Measurements from ENCODE around the gene RAB12. TPM values are rescaled to one million over a fixed set of nuclear protein-coding genes. Genes with fewer than 3 reads are reported as not detected.
"Not testable (repeated sequence)": the region's sequence is repeated elsewhere in the genome, so short reads cannot be mapped to it uniquely, and the experiment has no call there.

Gene RAB12
- total and polyA plus RNA-seq, 2 donors (not counting 1 experiment from before 2014, with no cell fraction given): 33.9 to 60.4 TPM

DNA sequence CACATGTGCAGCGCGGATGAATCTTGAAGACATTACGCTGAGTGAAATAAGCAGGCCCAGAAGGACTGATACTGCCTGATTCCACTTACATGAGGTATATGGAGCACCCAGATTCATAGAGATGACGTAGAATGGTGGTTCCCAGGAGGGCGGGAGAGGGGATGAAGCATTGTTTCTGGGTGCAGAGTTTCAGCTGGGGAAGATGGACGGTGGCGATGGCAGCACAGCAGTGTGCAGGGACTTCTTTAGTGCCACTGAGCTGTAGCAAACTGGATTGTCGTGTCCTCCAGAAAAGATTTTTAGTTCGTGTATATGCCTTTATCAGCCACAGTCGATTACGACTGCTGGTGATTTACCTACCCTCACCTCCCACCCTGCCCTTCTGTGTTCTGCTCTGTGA, 30.5 kb downstream of the RAB12 start:
- Histone ChIP-seq H2AFZ (ENCODE audit: low read length) (no peak overlapping the region), H3K36me3 (ENCODE audit: control insufficient read depth, insufficient read depth, low read length) (peaks cover 9% of the 10 kb centered on the region), H3K27ac (ENCODE audit: insufficient read depth, low read length) (no peak overlapping the region), H4K20me1 (ENCODE audit: control insufficient read depth, extremely low read depth, insufficient read depth, low read length) (no peaks in the 10 kb centered on the region), H3K9ac (ENCODE audit: insufficient read depth, low read length) (no peak overlapping the region), H3K4me3 (replicated peaks in 1 of 4; ENCODE audit: control extremely low read depth in 1 of 4, insufficient read depth in 1 of 4, low read depth in 3 of 4, low read length in 4 of 4) (no peak overlapping the region), H3K79me2 (ENCODE audit: control insufficient read depth, insufficient read depth, low read length) (no peaks in the 10 kb centered on the region), H3K9me3 (ENCODE audit: control insufficient read depth, insufficient read depth, low read depth, low read length) (no peaks in the 10 kb centered on the region), H3K27me3 (ENCODE audit: control insufficient read depth, insufficient read depth, low read length) (no peaks in the 10 kb centered on the region), H3K4me2 (ENCODE audit: extremely low read depth, insufficient read depth, low read length) (no peak overlapping the region), H3K4me1 (ENCODE audit: control insufficient read depth, extremely low read depth, insufficient read depth, low read length) (no peaks in the 10 kb centered on the region)
- no peak for TF ChIP-seq EZH2 (IDR thresholded peaks at IDR 0.05; ENCODE audit: low read length, missing control alignments)
- TF ChIP-seq, protein P1, sequence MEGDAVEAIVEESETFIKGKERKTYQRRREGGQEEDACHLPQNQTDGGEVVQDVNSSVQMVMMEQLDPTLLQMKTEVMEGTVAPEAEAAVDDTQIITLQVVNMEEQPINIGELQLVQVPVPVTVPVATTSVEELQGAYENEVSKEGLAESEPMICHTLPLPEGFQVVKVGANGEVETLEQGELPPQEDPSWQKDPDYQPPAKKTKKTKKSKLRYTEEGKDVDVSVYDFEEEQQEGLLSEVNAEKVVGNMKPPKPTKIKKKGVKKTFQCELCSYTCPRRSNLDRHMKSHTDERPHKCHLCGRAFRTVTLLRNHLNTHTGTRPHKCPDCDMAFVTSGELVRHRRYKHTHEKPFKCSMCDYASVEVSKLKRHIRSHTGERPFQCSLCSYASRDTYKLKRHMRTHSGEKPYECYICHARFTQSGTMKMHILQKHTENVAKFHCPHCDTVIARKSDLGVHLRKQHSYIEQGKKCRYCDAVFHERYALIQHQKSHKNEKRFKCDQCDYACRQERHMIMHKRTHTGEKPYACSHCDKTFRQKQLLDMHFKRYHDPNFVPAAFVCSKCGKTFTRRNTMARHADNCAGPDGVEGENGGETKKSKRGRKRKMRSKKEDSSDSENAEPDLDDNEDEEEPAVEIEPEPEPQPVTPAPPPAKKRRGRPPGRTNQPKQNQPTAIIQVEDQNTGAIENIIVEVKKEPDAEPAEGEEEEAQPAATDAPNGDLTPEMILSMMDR (conservative IDR thresholded peaks at IDR 0.05 in 1 of 2, IDR thresholded peaks at IDR 0.05 in 1 of 2; ENCODE audit: low read depth in 1 of 2, low read length in 2 of 2): no peak
- DNase-seq (ENCODE audit: low read depth in 2 of 2): no peak

GRCh38 chr18:8643326-8643878, 34.2 kb downstream of the RAB12 start:
- Histone ChIP-seq H3K4me3 (replicated peaks in 1 of 4; ENCODE audit: control extremely low read depth in 1 of 4, insufficient read depth in 1 of 4, low read depth in 3 of 4, low read length in 4 of 4) (no peak overlapping the region), H2AFZ (ENCODE audit: low read length) (no peak overlapping the region), H3K36me3 (ENCODE audit: control insufficient read depth, insufficient read depth, low read length) (peaks cover 6% of the 10 kb centered on the region), H3K4me1 (ENCODE audit: control insufficient read depth, extremely low read depth, insufficient read depth, low read length) (no peaks in the 10 kb centered on the region), H3K4me2 (ENCODE audit: extremely low read depth, insufficient read depth, low read length) (no peak overlapping the region), H3K79me2 (ENCODE audit: control insufficient read depth, insufficient read depth, low read length) (no peaks in the 10 kb centered on the region), H4K20me1 (ENCODE audit: control insufficient read depth, extremely low read depth, insufficient read depth, low read length) (no peaks in the 10 kb centered on the region), H3K9me3 (ENCODE audit: control insufficient read depth, insufficient read depth, low read depth, low read length) (no peaks in the 10 kb centered on the region), H3K27ac (ENCODE audit: insufficient read depth, low read length) (no peak overlapping the region), H3K27me3 (ENCODE audit: control insufficient read depth, insufficient read depth, low read length) (no peaks in the 10 kb centered on the region), H3K9ac (ENCODE audit: insufficient read depth, low read length) (no peak overlapping the region)
- DNase-seq (ENCODE audit: low read depth in 2 of 2): no peak
- TF ChIP-seq, protein P1 (conservative IDR thresholded peaks at IDR 0.05 in 1 of 2, IDR thresholded peaks at IDR 0.05 in 1 of 2; ENCODE audit: low read depth in 1 of 2, low read length in 2 of 2): no peak
- TF ChIP-seq EZH2 (IDR thresholded peaks at IDR 0.05; ENCODE audit: low read length, missing control alignments): no peak

- not testable (repeated sequence) for DNase-seq (ENCODE audit: low read depth in 2 of 2); H3K4me3 ChIP-seq (replicated peaks in 1 of 4; ENCODE audit: control extremely low read depth in 1 of 4, insufficient read depth in 1 of 4, low read depth in 3 of 4, low read length in 4 of 4); H3K27me3 ChIP-seq (ENCODE audit: control insufficient read depth, insufficient read depth, low read length); H3K9ac ChIP-seq (ENCODE audit: insufficient read depth, low read length); H3K4me1 ChIP-seq (ENCODE audit: control insufficient read depth, extremely low read depth, insufficient read depth, low read length); H3K27ac ChIP-seq (ENCODE audit: insufficient read depth, low read length); H3K36me3 ChIP-seq (ENCODE audit: control insufficient read depth, insufficient read depth, low read length); H4K20me1 ChIP-seq (ENCODE audit: control insufficient read depth, extremely low read depth, insufficient read depth, low read length); H3K9me3 ChIP-seq (ENCODE audit: control insufficient read depth, insufficient read depth, low read depth, low read length); H2AFZ ChIP-seq (ENCODE audit: low read length); H3K79me2 ChIP-seq (ENCODE audit: control insufficient read depth, insufficient read depth, low read length); H3K4me2 ChIP-seq (ENCODE audit: extremely low read depth, insufficient read depth, low read length)
Measured at GRCh38 chr18:8647359-8647758, 38.1 kb downstream of the RAB12 start.

- H3K9me3 ChIP-seq (ENCODE audit: control insufficient read depth, insufficient read depth, low read depth, low read length); H3K27ac ChIP-seq (ENCODE audit: insufficient read depth, low read length); H4K20me1 ChIP-seq (ENCODE audit: control insufficient read depth, extremely low read depth, insufficient read depth, low read length); H3K79me2 ChIP-seq (ENCODE audit: control insufficient read depth, insufficient read depth, low read length); H3K9ac ChIP-seq (ENCODE audit: insufficient read depth, low read length); H3K4me2 ChIP-seq (ENCODE audit: extremely low read depth, insufficient read depth, low read length); H3K4me1 ChIP-seq (ENCODE audit: control insufficient read depth, extremely low read depth, insufficient read depth, low read length); H3K36me3 ChIP-seq (ENCODE audit: control insufficient read depth, insufficient read depth, low read length); H3K27me3 ChIP-seq (ENCODE audit: control insufficient read depth, insufficient read depth, low read length); DNase-seq (ENCODE audit: low read depth in 2 of 2); H2AFZ ChIP-seq (ENCODE audit: low read length); H3K4me3 ChIP-seq (replicated peaks in 1 of 4; ENCODE audit: control extremely low read depth in 1 of 4, insufficient read depth in 1 of 4, low read depth in 3 of 4, low read length in 4 of 4): not testable (repeated sequence)
Measured at GRCh38 chr18:8651478-8652261, 42.4 kb downstream of the RAB12 start.

All from fibroblast of lung (primary cell).